ENCODE results near the gene ELOVL1. TPM values are rescaled to one million over a fixed set of nuclear protein-coding genes. Genes with fewer than 3 reads are reported as not detected.
"Not testable (repeated sequence)": the region's sequence is repeated elsewhere in the genome, so short reads cannot be mapped to it uniquely, and the experiment has no call there.

Gene ELOVL1
- 10 to 100 TPM; 51.3 to 53.7 TPM for total RNA-seq

DNA sequence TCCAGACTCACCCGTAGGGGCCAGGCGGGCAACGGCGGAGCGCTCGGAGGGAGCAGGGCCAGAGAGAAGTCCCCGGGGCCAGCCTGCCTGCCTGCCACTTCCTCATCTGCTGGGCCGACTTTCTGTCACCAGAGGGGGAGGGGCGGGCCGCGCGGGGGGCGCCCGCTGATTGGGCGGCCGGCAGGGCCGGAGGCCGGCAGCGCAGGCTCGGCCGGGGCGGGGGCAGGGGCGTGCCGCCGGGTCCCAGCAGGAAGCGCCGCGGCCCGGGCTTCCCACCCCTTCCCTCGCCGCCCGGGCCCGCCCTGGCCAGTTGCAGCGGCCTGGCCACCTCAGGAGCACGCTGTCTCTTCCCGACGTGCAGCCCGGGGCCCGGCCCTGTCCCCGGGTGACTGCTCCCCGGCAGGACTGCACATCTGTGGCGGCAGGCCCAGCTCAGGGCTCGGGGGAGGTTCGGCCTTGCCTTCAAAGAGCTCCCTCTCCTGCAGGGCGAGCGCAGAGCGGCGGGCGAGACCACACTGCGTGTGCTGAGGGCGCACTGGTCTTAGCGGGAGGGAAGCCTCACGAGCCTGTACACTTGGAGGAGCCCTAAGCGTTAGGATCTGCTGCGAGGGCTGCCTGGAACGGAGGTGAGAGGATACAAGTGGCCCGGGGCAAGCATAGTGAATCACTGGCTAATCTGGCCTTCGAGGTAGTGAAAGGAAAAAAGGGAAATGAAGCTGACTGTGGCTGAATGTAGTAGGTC lies at the start of gene ELOVL1:
TSS of gene ELOVL1 (minus strand) at position 108 of the 742 bp plus-strand sequence. CDS start 2,402 bp downstream, outside the sequence.
- peak; percentile 95 for DNase-seq
- Mint-ChIP-seq H3K36me3 (peaks cover 21% of the 10 kb centered on the region), H3K9me3 (no peaks in the 10 kb centered on the region), H3K4me3 (peak within 1 kb of the TSS; percentile 94), H3K27me3 (no peaks in the 10 kb centered on the region), H3K27ac (peak within 1 kb of the TSS; percentile 86), H3K4me1 (peaks cover 30% of the 10 kb centered on the region)
- POLR2A ChIA-PET: interaction anchor here (0.5 to 3.6 kb wide), 14 partner anchors 9 to 601 kb away, joined by 3 to 47 read pairs (median 4); partner anchors contain the start of genes C1orf50, CDC20, CFAP57 and EBNA1BP2
- peak; percentile 84 for ATAC-seq (ENCODE audit: low read depth)

DNA sequence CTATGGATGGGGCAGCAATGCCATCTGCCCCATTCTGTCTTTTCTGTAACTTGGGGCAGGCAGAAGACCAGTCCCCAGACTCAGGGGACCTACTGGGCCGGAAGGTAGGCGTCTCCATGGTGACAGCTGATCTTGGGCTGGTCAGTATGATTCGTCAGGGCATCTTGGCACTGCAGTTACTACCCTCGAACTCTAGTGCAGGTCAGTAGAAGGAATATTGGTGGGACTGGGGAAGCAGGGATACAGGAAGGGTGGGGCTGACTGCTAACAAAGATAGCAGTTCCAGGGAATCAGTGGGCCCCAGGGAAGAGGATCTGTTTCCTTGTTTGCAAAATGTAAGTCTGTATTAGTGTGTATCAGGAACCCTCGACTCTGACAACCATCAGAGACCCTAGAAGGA lies 48.1 kb upstream of the ELOVL1 start:
- POLR2A ChIA-PET: no interaction called here
- no peaks in the 10 kb centered on the region for H3K4me1 Mint-ChIP-seq
- no peaks in the 10 kb centered on the region for H3K9me3 Mint-ChIP-seq
- H3K27me3 Mint-ChIP-seq: no peaks in the 10 kb centered on the region
- H3K4me3 Mint-ChIP-seq: no peak overlapping the region
- no peak for DNase-seq
- H3K36me3 Mint-ChIP-seq: peaks cover 3% of the 10 kb centered on the region
- ATAC-seq (ENCODE audit: low read depth): no peak
- no peak overlapping the region for H3K27ac Mint-ChIP-seq

DNA sequence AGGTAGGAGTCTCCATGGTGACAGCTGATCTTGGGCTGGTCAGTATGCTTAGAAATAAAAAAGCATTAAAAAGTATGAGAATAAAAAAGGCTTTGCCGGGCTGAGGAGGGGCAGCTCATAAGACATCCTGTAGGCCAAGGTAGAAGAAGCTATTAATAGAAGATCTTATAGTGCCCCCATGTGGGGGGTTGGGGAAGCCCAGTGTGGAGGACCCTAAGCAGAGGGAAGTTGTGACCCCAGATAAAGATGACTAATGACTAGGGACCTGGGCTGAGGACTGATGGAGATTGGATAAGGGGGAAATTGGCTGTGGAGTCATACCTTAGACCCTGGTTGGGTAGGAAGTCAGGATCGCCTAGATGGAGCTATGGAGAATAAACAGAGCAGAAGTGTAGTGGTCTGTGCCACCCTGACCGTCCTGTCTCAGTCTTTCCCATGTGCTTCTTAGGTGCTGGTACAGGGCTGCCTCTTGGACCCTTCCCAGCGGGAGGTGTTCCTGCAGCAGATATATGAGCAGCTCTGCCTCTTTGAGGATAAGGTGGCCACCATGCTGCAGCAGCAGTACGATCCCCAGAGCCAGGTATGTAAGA lies 46.9 kb upstream of the ELOVL1 start:
- ATAC-seq (ENCODE audit: low read depth): peak; percentile 88
- Mint-ChIP-seq H3K27ac (no peak overlapping the region), H3K36me3 (peaks cover 6% of the 10 kb centered on the region), H3K4me3 (no peak overlapping the region), H3K27me3 (no peaks in the 10 kb centered on the region), H3K9me3 (no peaks in the 10 kb centered on the region), H3K4me1 (no peaks in the 10 kb centered on the region)
- DNase-seq: peak; percentile 47
- POLR2A ChIA-PET: interaction anchor here (0.6 to 1.2 kb wide), 8 partner anchors 9 to 648 kb away, joined by 3 to 6 read pairs (median 3); partner anchors contain the start of genes C1orf50, KDM4A and P3H1

DNA sequence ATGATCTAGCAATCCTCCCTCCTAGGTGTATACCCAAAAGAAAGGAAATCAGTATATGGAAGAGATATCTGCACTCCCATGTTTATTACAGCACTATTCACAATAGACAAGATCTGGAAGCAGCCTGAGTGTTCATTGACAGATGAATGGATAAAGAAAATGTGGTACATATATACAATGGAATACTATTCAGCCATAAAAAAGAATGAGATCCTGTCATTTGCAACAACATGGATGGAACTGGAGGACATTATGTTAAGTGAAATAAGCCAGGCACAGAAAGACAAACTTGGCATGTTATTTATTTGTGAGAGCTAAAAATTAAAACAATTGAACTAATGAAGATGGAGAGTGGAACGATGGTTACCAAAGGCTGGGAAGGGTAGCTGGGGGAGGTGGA lies 45.6 kb upstream of the ELOVL1 start:
- H3K4me1 Mint-ChIP-seq; H3K27me3 Mint-ChIP-seq; POLR2A ChIA-PET; DNase-seq; ATAC-seq (ENCODE audit: low read depth); H3K9me3 Mint-ChIP-seq; H3K4me3 Mint-ChIP-seq; H3K27ac Mint-ChIP-seq: not testable (repeated sequence)
- H3K36me3 Mint-ChIP-seq: peaks cover 14% of the 10 kb centered on the region

DNA sequence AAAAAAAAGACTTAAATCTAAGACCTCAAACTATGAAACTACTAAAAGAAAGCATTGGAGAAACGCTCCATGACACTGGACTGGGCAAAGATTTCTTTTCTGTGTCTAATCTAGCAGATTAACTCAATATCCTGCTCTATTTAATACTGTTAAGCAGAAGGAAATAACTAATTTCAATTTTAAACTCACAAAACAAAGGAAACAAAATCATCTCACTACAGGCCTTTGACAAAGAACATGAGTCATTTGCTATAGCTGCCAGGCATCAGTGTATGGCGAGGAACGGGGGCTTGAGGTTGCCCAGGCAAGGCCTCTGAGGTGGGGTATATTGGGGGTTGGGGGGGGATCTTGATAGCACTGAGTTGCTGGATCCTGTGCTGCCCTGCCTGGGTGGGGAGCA lies 42.8 kb upstream of the ELOVL1 start:
- H3K4me1 Mint-ChIP-seq: no peaks in the 10 kb centered on the region
- POLR2A ChIA-PET: no interaction called here
- no peaks in the 10 kb centered on the region for H3K9me3 Mint-ChIP-seq
- no peak for ATAC-seq (ENCODE audit: low read depth)
- no peak overlapping the region for H3K4me3 Mint-ChIP-seq
- H3K27ac Mint-ChIP-seq: no peak overlapping the region
- no peak for DNase-seq
- H3K27me3 Mint-ChIP-seq: no peaks in the 10 kb centered on the region
- peaks cover 23% of the 10 kb centered on the region for H3K36me3 Mint-ChIP-seq

DNA sequence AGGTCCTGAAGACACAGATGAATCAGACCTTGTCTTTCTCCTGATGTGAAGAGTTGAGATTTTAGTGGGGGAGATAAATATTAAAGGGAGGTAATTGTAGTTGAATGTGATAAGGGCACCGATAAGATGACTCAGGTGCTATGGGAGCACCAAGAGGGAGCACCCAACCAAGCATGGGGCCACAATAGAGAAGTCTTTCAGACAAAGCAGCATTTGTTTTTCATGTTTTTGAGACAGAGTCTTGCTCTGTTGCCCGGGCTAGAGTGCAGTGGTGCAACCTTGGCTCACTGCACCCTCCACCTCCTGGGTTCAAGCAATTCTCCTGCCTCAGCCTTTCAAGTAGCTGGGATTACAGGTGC lies 38.0 kb upstream of the ELOVL1 start:
- Mint-ChIP-seq H3K36me3 (peaks cover 33% of the 10 kb centered on the region), H3K27me3 (no peaks in the 10 kb centered on the region), H3K4me1 (peaks cover 2% of the 10 kb centered on the region), H3K9me3 (no peaks in the 10 kb centered on the region), H3K4me3 (no peak overlapping the region), H3K27ac (no peak overlapping the region)
- ATAC-seq (ENCODE audit: low read depth) (no peak), DNase-seq (no peak)
- POLR2A ChIA-PET: interaction anchor here (1.1 kb wide), 1 partner anchor 16 kb away, joined by 3 read pairs; the partner anchor contains the start of genes MED8 and SZT2

DNA sequence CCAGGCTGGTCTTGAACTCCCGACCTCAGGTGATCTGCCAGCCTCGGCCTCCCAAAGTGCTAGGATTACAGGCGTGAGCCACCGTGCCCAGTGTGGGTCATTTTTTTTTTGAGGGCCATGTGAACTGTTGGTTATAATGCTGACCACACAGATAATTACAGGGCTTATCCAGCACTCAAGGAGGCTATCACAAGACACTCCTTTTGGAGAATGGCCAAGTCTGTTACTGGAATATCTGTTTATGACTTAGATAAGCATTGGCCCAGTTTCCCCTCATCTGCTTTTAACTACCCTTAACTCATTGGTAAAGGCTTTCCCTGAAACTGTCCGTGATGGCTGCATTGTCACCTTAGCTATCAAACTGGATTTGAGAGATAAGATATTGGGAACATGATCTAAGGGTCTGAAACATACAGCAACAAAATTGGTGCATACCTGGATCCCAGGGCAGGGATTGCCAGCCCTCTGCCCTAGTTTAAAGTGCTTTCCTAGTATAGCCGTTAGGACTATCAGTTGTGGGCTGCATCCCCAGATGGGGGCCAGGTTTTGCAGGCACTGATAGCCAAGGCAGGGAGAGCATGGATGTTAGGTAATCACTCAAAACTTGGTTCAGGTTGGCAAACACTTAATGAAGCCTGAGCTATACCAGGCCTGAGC lies 37.5 kb upstream of the ELOVL1 start:
- Mint-ChIP-seq H3K27ac (no peak overlapping the region), H3K9me3 (no peaks in the 10 kb centered on the region), H3K36me3 (peaks cover 33% of the 10 kb centered on the region)

DNA sequence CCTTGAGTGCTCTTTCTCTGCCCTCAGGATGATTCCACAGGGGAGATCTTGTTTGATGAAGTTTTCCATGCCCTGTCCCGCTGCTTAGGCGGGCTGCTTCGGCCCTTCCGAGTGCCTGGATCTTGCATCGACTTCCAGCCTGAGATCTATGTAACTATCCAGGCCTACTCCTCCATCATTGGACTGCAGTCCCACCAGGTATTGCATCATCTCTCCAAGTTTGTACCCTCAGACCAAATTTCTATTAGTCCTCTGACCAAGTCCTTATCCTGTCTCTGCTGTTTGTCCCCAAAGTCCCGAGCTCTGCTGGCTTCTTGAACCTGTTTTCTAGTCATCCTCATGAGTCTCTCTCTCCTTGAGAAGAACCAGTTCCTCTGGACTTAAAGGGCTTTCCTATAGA lies 36.5 kb upstream of the ELOVL1 start:
- Mint-ChIP-seq H3K27me3 (no peaks in the 10 kb centered on the region), H3K4me1 (peaks cover 2% of the 10 kb centered on the region), H3K27ac (no peak overlapping the region), H3K9me3 (no peaks in the 10 kb centered on the region), H3K36me3 (peaks cover 28% of the 10 kb centered on the region), H3K4me3 (no peak overlapping the region)
- POLR2A ChIA-PET: no interaction called here
- no peak for ATAC-seq (ENCODE audit: low read depth)
- no peak for DNase-seq

More for the DNA sequence above, 37.5 kb upstream of the ELOVL1 start:
- Mint-ChIP-seq H3K27me3 (no peaks in the 10 kb centered on the region), H3K4me3 (no peak overlapping the region), H3K4me1 (peaks cover 2% of the 10 kb centered on the region)
- POLR2A ChIA-PET: no interaction called here
- no peak for DNase-seq
- ATAC-seq (ENCODE audit: low read depth): no peak

DNA sequence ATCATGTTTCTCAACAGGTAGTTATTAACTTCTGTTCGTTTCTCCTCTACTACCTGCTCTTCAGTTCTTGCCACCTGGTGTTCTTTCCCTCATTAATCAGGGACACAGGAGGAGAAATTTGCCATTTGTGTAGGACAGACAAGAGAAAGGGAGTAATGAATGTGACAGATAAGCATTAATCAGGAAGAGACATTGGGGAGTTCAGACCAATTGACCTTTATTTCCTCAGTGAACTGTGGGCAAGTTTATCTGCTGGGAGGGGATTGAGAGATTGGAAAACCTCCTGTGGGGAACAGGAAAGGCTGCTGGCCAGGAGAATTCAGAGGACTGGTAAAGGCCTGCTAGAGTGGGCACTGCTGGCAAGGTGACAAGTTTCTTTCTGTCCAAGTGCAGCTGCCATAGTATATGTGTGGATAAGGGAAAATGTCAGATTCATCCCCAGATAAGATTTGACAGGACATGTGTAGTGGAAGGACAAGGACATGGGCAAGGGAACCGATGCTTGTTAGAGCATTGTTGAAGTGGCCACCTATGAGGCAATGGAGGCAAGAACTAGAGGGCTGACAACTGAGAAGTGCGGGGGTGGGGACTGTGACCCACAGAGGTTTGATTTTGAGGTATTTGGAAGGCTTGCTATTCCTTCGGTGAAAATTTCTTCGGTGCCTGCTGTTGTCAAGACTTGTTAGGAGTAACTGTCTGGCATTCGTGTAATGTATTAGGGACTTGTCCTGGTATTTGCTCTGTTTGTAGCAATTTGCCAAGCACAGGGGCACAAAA lies 34.5 kb upstream of the ELOVL1 start:
- no peaks in the 10 kb centered on the region for H3K27me3 Mint-ChIP-seq
- H3K4me3 Mint-ChIP-seq: no peak overlapping the region
- ATAC-seq (ENCODE audit: low read depth): no peak
- H3K36me3 Mint-ChIP-seq: peaks cover 24% of the 10 kb centered on the region
- POLR2A ChIA-PET: interaction anchor here (1.2 kb wide), 1 partner anchor 13 kb away, joined by 3 read pairs; no protein-coding TSS in a partner anchor
- H3K27ac Mint-ChIP-seq: no peak overlapping the region
- peaks cover 5% of the 10 kb centered on the region for H3K4me1 Mint-ChIP-seq
- H3K9me3 Mint-ChIP-seq: no peaks in the 10 kb centered on the region
- no peak for DNase-seq

DNA sequence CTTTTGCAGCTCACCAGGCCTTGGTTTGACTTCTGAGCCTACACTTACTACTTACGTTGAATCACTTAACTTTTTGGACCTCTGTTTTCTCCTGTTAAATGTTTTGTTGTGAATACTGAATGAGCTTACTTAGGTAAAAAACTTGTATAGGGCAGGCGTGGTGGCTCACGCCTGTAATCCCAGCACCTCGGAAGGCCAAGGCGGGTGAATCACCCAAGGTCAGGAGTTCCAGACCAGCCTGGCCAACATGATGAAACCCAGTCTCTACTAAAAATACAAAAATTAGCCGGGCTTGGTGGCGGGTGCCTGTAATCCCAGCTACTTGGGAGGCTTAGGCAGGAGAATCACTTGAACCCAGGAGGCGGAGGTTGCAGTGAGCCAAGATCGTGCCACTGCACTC lies 32.6 kb upstream of the ELOVL1 start:
- H3K36me3 Mint-ChIP-seq: peaks cover 18% of the 10 kb centered on the region
- H3K4me1 Mint-ChIP-seq; H3K4me3 Mint-ChIP-seq; H3K9me3 Mint-ChIP-seq; POLR2A ChIA-PET; DNase-seq; H3K27ac Mint-ChIP-seq; H3K27me3 Mint-ChIP-seq; ATAC-seq (ENCODE audit: low read depth): not testable (repeated sequence)

DNA sequence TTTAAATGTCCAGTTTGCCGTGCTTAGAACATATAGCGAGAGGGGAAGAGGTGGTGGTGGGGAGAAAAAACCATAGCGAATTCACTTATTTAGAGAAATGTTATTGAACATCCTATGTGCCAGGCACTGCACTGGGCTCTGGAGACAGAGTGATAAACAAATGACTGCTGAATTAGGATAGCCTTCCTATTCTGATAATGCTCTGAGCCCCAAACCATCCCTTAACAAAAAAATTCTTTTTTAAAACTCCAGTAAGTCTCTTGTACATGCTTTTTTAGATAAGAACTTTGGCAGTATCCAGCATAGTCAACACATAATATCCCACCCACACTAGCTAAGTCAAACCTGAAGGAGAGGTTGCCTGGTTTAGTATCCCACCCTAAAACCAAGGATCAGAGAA lies 30.4 kb upstream of the ELOVL1 start:
- H3K4me1 Mint-ChIP-seq: peaks cover 5% of the 10 kb centered on the region
- no peak overlapping the region for H3K27ac Mint-ChIP-seq
- no peak overlapping the region for H3K4me3 Mint-ChIP-seq
- no peaks in the 10 kb centered on the region for H3K27me3 Mint-ChIP-seq
- H3K9me3 Mint-ChIP-seq: no peaks in the 10 kb centered on the region
- ATAC-seq (ENCODE audit: low read depth) (no peak), DNase-seq (no peak)
- H3K36me3 Mint-ChIP-seq: peaks cover 8% of the 10 kb centered on the region
- POLR2A ChIA-PET: no interaction called here

DNA sequence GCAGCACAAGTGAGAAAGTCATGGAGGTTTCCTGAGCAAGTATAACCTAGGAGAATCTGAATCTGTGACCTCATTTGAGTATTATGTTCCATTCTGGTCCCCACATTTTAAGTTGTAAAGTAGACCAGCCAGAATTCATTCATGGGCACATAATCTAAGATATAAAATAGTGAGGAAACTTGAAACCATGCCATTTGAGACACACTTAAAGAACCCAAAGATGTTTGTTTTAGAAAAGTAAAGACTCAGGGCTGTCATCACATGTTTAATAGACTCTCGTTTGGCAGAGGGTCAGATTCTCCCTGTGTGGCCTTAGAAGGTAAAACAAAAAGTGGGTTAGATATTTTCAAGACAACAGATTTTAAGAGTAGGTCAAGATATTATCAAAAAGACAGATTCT lies 28.2 kb upstream of the ELOVL1 start:
- Mint-ChIP-seq H3K9me3 (no peaks in the 10 kb centered on the region), H3K27ac (no peak overlapping the region), H3K27me3 (no peaks in the 10 kb centered on the region), H3K4me1 (peaks cover 7% of the 10 kb centered on the region), H3K4me3 (no peak overlapping the region), H3K36me3 (peaks cover 6% of the 10 kb centered on the region)
- POLR2A ChIA-PET: no interaction called here
- no peak for ATAC-seq (ENCODE audit: low read depth)
- no peak for DNase-seq

DNA sequence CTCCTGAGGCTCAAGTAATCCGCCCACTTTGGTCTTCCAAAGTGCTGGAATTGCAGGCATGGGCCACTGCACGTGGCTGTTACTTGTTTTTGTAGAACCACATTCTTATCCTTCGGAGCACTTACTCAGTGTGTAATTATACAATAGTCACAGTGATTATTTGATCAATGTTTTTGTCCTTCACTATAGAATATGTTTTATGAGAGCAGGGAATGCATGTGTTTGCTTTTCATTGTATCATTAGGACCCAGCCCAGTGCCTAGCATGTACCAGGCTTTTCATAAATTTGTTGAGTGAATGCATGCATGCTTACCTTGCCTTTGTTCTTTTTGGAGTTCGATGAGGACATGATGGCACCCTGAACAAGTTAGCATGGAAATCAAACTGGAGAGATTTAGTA lies 27.7 kb upstream of the ELOVL1 start:
- Mint-ChIP-seq H3K4me1 (peaks cover 9% of the 10 kb centered on the region), H3K36me3 (peaks cover 6% of the 10 kb centered on the region), H3K27me3 (no peaks in the 10 kb centered on the region), H3K9me3 (no peaks in the 10 kb centered on the region), H3K27ac (no peak overlapping the region), H3K4me3 (no peak overlapping the region)
- DNase-seq (no peak), ATAC-seq (ENCODE audit: low read depth) (no peak)
- POLR2A ChIA-PET: no interaction called here

Measured in activated naive CD8-positive, alpha-beta T cell treated with anti-CD3 and anti-CD28 coated beads, Interleukin-2, amount 10 ng/mL, durations not matched to agents 7 days and 5 days (primary cell).